ENCODE results near the gene OR2S2.
"Not testable (repeated sequence)": the region's sequence is repeated elsewhere in the genome, so short reads cannot be mapped to it uniquely, and the experiment has no call there.

Gene OR2S2

GRCh38 chr9:35994959-35995358 lies 37.0 kb upstream of the OR2S2 start:
- ATAC-seq (ENCODE audit: insufficient read depth, low read depth) (no peak), DNase-seq (no peak)
- no peak overlapping the region for H3K27ac ChIP-seq (ENCODE audit: low read length)
- H4K20me1 ChIP-seq (ENCODE audit: insufficient read depth, low read length) = no peaks in the 10 kb centered on the region
- no peak overlapping the region for H3K9ac ChIP-seq (ENCODE audit: low read depth, low read length)
- no peak overlapping the region for H3K4me2 ChIP-seq (ENCODE audit: insufficient read depth, low read length)
- no peak overlapping the region for H2AFZ ChIP-seq (ENCODE audit: low read depth, low read length)
- no peaks in the 10 kb centered on the region for H3K79me2 ChIP-seq (ENCODE audit: insufficient read depth, low read length)
- H3K9me3 ChIP-seq (ENCODE audit: insufficient read depth, low read length, severe bottlenecking) = no peaks in the 10 kb centered on the region
- TF ChIP-seq EZH2 (IDR thresholded peaks at IDR 0.05; ENCODE audit: borderline replicate concordance, low read depth, low read length, severe bottlenecking) (no peak), CTCF (IDR thresholded peaks at IDR 0.05; ENCODE audit: borderline replicate concordance, extremely low read depth, low read length, poor library complexity, severe bottlenecking) (no peak)
- H3K36me3 ChIP-seq (ENCODE audit: insufficient read depth, low read length) = no peaks in the 10 kb centered on the region
- no peak overlapping the region for H3K4me3 ChIP-seq (ENCODE audit: low read depth in 1 of 2, low read length in 2 of 2)
- no peaks in the 10 kb centered on the region for H3K27me3 ChIP-seq (ENCODE audit: insufficient read depth, low read length, poor library complexity)
- no peaks in the 10 kb centered on the region for H3K4me1 ChIP-seq (ENCODE audit: insufficient read depth, low read length)

GRCh38 chr9:35993976-35994720 lies 36.2 kb upstream of the OR2S2 start:
- Histone ChIP-seq H3K36me3 (ENCODE audit: insufficient read depth, low read length) (no peaks in the 10 kb centered on the region), H3K4me1 (ENCODE audit: insufficient read depth, low read length) (no peaks in the 10 kb centered on the region), H3K9me3 (ENCODE audit: insufficient read depth, low read length, severe bottlenecking) (no peaks in the 10 kb centered on the region), H3K4me3 (ENCODE audit: low read depth in 1 of 2, low read length in 2 of 2) (no peak overlapping the region), H3K27me3 (ENCODE audit: insufficient read depth, low read length, poor library complexity) (no peaks in the 10 kb centered on the region), H3K79me2 (ENCODE audit: insufficient read depth, low read length) (no peaks in the 10 kb centered on the region), H3K4me2 (ENCODE audit: insufficient read depth, low read length) (no peak overlapping the region), H3K27ac (ENCODE audit: low read length) (no peak overlapping the region), H3K9ac (ENCODE audit: low read depth, low read length) (no peak overlapping the region), H4K20me1 (ENCODE audit: insufficient read depth, low read length) (no peaks in the 10 kb centered on the region), H2AFZ (ENCODE audit: low read depth, low read length) (no peak overlapping the region)
- TF ChIP-seq CTCF (IDR thresholded peaks at IDR 0.05; ENCODE audit: borderline replicate concordance, extremely low read depth, low read length, poor library complexity, severe bottlenecking) = no peak
- TF ChIP-seq EZH2 (IDR thresholded peaks at IDR 0.05; ENCODE audit: borderline replicate concordance, low read depth, low read length, severe bottlenecking) = no peak
- no peak for DNase-seq
- no peak for ATAC-seq (ENCODE audit: insufficient read depth, low read depth)

- not testable (repeated sequence) for H3K36me3 ChIP-seq (ENCODE audit: insufficient read depth, low read length); H3K4me1 ChIP-seq (ENCODE audit: insufficient read depth, low read length); H4K20me1 ChIP-seq (ENCODE audit: insufficient read depth, low read length); H3K27ac ChIP-seq (ENCODE audit: low read length); H2AFZ ChIP-seq (ENCODE audit: low read depth, low read length); H3K79me2 ChIP-seq (ENCODE audit: insufficient read depth, low read length); ATAC-seq (ENCODE audit: insufficient read depth, low read depth); H3K4me2 ChIP-seq (ENCODE audit: insufficient read depth, low read length); DNase-seq; H3K27me3 ChIP-seq (ENCODE audit: insufficient read depth, low read length, poor library complexity); H3K9me3 ChIP-seq (ENCODE audit: insufficient read depth, low read length, severe bottlenecking); H3K9ac ChIP-seq (ENCODE audit: low read depth, low read length); H3K4me3 ChIP-seq (ENCODE audit: low read depth in 1 of 2, low read length in 2 of 2)
These were observed 35.2 kb upstream of the OR2S2 start for GRCh38 chr9:35993136-35993535.

GRCh38 chr9:35990155-35990554 lies 32.2 kb upstream of the OR2S2 start:
- Histone ChIP-seq H3K4me1 (ENCODE audit: insufficient read depth, low read length) (no peaks in the 10 kb centered on the region), H3K36me3 (ENCODE audit: insufficient read depth, low read length) (no peaks in the 10 kb centered on the region), H3K79me2 (ENCODE audit: insufficient read depth, low read length) (no peaks in the 10 kb centered on the region), H3K27ac (ENCODE audit: low read length) (no peak overlapping the region), H3K4me2 (ENCODE audit: insufficient read depth, low read length) (no peak overlapping the region), H2AFZ (ENCODE audit: low read depth, low read length) (no peak overlapping the region), H3K27me3 (ENCODE audit: insufficient read depth, low read length, poor library complexity) (no peaks in the 10 kb centered on the region), H3K9me3 (ENCODE audit: insufficient read depth, low read length, severe bottlenecking) (no peaks in the 10 kb centered on the region), H3K9ac (ENCODE audit: low read depth, low read length) (no peak overlapping the region), H3K4me3 (ENCODE audit: low read depth in 1 of 2, low read length in 2 of 2) (no peak overlapping the region), H4K20me1 (ENCODE audit: insufficient read depth, low read length) (no peaks in the 10 kb centered on the region)
- ATAC-seq (ENCODE audit: insufficient read depth, low read depth) = no peak
- no peak for DNase-seq
- no peak for TF ChIP-seq CTCF (IDR thresholded peaks at IDR 0.05; ENCODE audit: borderline replicate concordance, extremely low read depth, low read length, poor library complexity, severe bottlenecking)
- no peak for TF ChIP-seq EZH2 (IDR thresholded peaks at IDR 0.05; ENCODE audit: borderline replicate concordance, low read depth, low read length, severe bottlenecking)
